Superior temporal gyrus (tissue), 1 donor: Measurements from ENCODE around the gene PGAP3.

Experiments
- DNase-seq: peaks from one replicate; pipeline ENCODE4 v3.0.0-alpha.2; 2016; ENCODE audit errors: extremely low spot score

The PGAP3 gene

GRCh38 chr17:39639566-39640458, 48.0 kb downstream of the PGAP3 start:
- DNase-seq = no peak

DNA sequence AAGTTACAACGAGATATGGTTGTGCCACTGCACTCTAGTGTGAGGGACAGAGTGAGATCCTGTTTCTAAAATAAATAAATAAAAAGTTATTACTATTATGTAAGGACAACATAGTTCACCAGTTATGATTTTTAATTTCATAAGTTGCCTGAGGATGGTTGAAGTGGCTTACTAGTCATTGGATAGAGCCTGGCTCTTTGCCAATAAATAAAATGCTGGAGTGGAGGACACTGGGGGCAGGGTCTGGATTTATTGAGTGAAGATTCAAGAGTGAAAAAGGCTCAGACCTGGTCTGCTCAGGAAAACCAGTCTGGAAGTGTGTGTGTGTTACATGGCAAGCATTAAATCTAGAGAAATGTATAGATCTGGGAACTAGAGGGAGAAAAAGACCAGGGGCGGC, 48.8 kb downstream of the PGAP3 start:
- DNase-seq = no peak

DNA sequence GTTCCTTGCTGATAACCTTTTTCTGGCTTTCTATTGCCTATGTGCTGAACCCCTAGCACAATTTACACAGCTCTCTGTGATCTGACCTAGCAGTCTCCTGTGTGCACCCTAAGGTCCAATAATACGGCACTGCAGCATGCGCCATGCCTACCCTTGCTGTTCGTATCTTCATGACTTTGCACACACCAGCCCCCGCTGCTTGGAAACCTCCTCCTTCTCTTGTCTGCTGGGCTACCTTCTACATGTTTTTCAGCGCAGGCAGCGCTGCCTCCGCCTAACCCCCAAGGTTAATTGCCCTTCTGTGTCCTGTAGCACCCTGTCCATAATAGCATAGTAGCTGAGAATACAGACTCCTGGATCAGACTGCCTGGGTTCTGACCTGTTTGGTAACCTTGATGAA, 49.5 kb downstream of the PGAP3 start:
- no peak for DNase-seq

DNA sequence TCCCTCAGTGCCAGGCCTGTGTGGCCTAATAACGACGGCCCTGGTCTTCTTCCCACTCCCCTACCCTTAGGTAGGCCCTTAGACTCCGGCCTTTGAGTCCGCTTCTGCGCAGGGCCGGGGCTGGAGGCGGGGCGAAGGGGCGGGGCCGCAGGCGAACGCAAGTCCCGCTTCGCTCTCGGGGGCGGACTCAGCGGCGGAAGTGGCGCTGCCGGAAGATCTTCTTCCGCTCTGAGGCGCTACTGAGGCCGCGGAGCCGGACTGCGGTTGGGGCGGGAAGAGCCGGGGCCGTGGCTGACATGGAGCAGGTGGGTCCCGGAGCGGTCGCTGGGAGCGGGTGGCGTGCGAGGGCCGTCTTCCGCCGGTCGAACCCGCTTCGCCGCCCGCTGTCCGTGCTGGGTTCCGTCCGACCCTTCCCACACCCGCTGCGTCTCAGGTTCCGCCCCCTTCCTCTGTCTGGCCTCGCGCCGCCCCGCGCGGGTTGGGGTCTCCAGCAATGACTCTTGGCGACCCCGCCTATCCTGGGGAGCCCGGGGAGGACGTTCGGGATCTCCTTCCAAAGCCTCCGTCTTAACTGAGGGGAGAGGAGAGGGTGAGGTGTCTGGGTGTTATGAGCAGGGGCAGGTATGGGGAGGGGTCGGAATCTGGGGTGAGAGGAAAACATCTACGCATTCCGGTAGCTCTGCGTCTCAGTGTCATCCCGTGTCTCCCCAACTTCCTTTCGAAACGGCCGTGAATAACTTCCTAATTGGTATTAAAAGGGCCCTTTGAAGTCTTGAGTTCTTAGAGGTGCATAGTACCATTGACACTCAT, 50.7 kb downstream of the PGAP3 start, which contains the start of gene STARD3:
Gene STARD3, plus strand, starts transcription at position 218 of the 810 bp plus-strand sequence. CDS start 16,388 bp downstream, outside the sequence.
- peak; percentile 86 for DNase-seq

DNA sequence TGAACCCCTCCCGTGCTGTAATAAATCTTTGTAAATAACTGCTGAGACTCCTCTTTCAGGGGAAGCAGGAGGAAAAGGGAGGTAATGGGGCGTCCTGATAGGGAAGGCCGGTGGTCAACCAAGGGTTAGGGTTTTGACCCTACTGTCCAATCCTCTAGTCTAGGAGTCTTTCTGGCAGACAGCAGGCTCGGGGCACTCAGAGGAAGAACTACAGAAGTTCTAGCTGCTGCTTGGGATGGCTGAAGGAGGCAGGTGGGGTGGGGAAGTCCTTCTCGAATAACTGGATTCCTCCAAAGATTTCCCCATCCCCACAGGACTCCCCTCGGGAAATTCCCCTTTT, 51.3 kb downstream of the PGAP3 start:
- no peak for DNase-seq

DNA sequence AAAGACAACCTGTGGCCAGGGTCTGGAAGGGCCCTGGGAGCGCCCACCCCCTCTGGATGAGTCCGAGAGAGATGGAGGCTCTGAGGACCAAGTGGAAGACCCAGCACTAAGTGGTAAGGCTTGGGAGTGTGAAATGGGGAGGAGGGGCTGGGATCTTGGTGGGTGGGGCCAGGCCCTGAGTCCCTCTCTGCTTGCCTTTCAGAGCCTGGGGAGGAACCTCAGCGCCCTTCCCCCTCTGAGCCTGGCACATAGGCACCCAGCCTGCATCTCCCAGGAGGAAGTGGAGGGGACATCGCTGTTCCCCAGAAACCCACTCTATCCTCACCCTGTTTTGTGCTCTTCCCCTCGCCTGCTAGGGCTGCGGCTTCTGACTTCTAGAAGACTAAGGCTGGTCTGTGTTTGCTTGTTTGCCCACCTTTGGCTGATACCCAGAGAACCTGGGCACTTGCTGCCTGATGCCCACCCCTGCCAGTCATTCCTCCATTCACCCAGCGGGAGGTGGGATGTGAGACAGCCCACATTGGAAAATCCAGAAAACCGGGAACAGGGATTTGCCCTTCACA, 52.2 kb downstream of the PGAP3 start:
- no peak for DNase-seq

GRCh38 chr17:39634384-39634871, 53.4 kb downstream of the PGAP3 start:
- DNase-seq = peak; percentile 85

DNA sequence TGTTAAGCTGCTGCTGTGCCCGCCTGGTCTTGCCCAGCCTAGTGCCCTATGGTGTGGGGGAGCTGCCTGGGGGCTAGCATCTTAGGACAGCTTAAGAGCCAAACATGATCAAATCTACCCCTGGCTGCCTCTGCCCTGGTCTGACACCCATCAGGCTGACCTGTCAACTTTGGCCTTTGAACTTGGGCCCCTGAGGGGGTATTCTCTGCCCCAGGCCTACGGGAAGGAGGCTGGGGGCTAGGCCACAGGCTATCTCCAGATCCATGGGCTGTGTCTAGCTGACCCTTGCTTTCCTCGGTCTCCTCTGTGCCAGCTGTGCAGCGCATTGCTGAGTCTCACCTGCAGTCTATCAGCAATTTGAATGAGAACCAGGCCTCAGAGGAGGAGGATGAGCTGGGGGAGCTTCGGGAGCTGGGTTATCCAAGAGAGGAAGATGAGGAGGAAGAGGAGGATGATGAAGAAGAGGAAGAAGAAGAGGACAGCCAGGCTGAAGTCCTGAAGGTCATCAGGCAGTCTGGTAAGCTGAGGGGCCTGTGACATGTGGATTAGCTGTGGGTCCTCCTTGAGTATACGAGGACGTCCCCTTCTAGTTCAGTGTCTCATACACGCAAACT, 54.2 kb downstream of the PGAP3 start:
- no peak for DNase-seq

- no peak for DNase-seq
Observed at GRCh38 chr17:39632153-39632941, 55.5 kb downstream of the PGAP3 start.

DNA sequence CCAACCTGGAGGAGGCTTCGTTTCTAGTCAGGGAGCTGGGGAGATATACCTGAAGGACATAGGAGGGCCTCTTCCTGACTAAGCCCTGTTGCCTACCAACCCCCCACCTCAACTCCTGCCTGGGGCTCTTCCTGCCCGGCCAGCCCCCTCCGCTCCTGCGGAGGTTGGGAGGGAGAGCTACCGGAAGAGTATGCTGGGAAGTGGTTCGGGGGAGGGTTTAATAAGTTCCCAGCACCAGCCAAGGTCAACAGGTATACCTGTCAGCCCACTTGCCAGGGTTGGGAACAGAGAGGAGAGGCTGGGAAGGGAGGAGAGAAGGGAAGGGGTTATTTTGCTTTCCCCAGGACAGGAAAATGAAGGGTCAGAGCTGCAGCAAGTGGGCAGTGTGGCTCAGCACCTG, 56.5 kb downstream of the PGAP3 start:
- DNase-seq = no peak

- DNase-seq = no peak
Observed at GRCh38 chr17:39629898-39630297, 58.0 kb downstream of the PGAP3 start.

GRCh38 chr17:39629494-39629880, 58.4 kb downstream of the PGAP3 start:
- no peak for DNase-seq

- no peak for DNase-seq
Observed at GRCh38 chr17:39628655-39629493, 59.0 kb downstream of the PGAP3 start.

DNA sequence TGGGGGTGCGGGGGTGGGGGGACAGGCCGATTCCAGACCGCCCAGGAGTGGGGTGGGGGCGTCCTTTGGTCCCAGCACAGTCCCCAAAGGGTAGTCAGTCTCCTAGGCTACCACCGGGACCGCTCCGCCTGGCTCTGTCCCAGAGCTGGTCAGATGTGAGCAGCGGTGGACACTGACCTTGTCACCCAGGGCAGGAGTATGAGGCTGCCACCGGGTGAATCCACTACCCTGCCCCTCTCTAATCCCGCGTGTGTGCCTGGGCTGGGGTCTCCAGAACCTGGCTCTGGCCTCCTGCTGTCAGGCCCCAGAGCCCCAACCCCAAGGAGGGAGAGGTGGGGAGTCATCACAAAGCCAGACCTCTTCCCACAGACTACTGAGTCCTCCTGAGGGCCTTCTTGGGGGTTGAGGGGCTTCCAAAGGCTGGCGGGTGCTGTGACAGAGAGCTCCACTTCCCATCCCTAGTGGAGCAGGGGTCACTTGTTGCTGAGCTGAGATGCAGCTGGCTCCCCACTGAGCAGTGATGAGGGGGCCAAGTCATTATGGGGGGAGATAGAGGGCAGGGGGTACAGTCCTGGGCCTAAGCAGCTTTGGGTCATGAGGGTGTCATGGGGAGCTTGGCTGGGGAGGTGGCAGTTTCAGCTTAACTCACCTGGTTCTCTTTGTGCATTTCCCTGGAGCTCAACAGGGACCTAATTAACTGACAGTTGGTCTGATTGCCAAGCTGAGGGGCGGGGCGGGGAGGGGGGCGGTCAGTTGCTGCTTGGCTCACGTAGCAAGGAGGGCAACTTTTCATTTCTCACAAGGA, 59.9 kb downstream of the PGAP3 start:
- DNase-seq = no peak

- DNase-seq = no peak
Observed at GRCh38 chr17:39627047-39627711, 60.7 kb downstream of the PGAP3 start.

DNA sequence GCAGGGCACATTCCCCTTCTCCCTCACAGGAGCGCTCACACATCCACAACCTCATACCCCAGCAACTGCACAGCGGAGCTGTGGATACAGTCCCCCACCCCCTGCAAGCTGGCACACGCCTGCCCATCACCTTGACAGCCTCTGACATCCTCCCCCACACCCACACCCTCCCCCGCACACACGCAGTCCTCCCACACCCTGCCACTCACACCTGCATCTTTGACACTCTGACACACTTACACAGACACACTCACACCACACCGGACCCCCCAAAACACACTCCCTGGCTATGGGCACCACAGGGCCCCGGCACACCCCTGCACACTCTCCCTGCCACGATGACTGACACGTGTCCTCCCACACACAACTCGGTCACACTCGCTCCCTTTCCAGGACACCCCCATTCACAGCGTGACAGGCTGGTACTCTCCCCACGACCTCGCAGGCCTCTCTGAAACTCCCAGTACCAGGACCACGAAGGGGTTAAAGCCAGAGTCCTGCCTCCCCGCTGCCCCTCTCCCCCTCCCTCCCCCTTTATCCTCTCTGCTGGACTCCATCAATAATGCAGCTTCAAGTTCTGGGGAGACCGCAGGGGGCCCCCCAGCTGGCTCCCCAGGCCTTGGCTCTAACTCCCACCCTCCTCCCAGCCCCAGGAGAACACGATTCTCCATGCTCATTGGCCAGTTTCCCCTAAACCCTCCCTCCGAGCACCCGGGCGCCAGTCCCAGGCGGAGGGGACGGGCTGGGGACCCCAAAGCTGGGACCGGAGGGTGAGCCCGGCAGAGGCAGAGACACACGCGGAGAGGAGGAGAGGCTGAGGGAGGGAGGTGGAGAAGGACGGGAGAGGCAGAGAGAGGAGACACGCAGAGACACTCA, 61.4 kb downstream of the PGAP3 start, which contains the start of gene PPP1R1B:
Gene PPP1R1B, plus strand, starts transcription at position 782 of the 876 bp plus-strand sequence. CDS start 441 bp downstream, outside the sequence.
- no peak for DNase-seq

- no peak for DNase-seq
Observed at GRCh38 chr17:39625198-39625785, 62.6 kb downstream of the PGAP3 start.
